Pancreas (tissue), 10 donors: ENCODE results near the gene MUS81. TPM values are rescaled to one million over a fixed set of nuclear protein-coding genes. Genes with fewer than 3 reads are reported as not detected.

ENCODE experiments used
- ATAC-seq, 4 donors: fragments of 200-7000 bp; cut with Tn5 transposase; one replicate each; pipeline versions ENCODE4 v1.8.0 to v1.9.1; 2020; ENCODE audit warnings: mild to moderate bottlenecking in 4 of 4, moderate library complexity in 4 of 4
- DNase-seq, 6 donors: peaks; one replicate each; pipeline ENCODE4 v3.0.0-alpha.2; 2020
- FAIRE-seq: peaks from 2 replicates; lab custom pipeline; 2012; peaks lifted over from hg19 to GRCh38; lab: Jason Lieb, UNC
- H3K27ac ChIP-seq, 4 donors: fragments of 200-600 bp; sonication (generic); 1 replicate in 3 of 4; 2 replicates in 1 of 4; pipeline versions ENCODE4 v1.5.0 to v1.8.0; 2020
- H3K27me3 ChIP-seq, 4 donors: fragments of 200-600 bp; one replicate each; pipeline ENCODE4 v1.8.0; 2021
- H3K36me3 ChIP-seq, 3 donors: fragments of 200-600 bp; sonication (generic) in 1 of 3; one replicate each; pipeline versions ENCODE4 v1.5.0 to v1.8.0; 2020 to 2021
- H3K4me1 ChIP-seq, 3 donors: fragments of 200-600 bp; one replicate each; pipeline ENCODE4 v1.8.0; 2021
- H3K4me3 ChIP-seq, 4 donors: fragments of 200-600 bp; sonication (generic) in 2 of 4; one replicate each; pipeline versions ENCODE4 v1.5.0 to v1.8.0; 2020 to 2021
- H3K9me3 ChIP-seq, 4 donors: fragments of 200-600 bp; one replicate each; pipeline ENCODE4 v1.8.0; 2021
- CTCF ChIP-seq, 4 donors: fragments of 200-600 bp; sonication (generic) in 3 of 4; IDR thresholded peaks; one replicate each; pipeline versions ENCODE4 v1.5.0 to v1.8.0; 2021; ENCODE audit warnings: antibody characterized with exemption in 4 of 4
- WGBS, 2 donors: extraction: QIAGEN DNeasy Blood & Tissue Kit; methylation state at CpG; one replicate each; pipeline ENCODE4 v1.1.7; 2013; 5-methylcytosine and 5-hydroxymethylcytosine counted together
- intact Hi-C, 3 donors: fragments of 100-400 bp; cut with DNase I; formaldehyde crosslinking; loops; one replicate each; pipeline versions ENCODE4 v1.11.1 to v1.14.2; 2022
- polyA plus RNA-seq, 2 donors: library from polyadenylated mRNA; stranded (reverse); fragments of 200-250 nt; gene quantifications; one replicate each; pipeline ENCODE4 v1.2.3, GENCODE V29; 2013
- total RNA-seq, 6 donors: library from RNA; stranded (reverse); fragmentation: NEBNext Ultra II Directional in 4 of 6; extraction: Animal tissue kit (Norgen Biotek cat#: 25700) in 4 of 6; gene quantifications; one replicate each; pipeline versions ENCODE4 v1.2.1 to v1.2.4, GENCODE V29; 2021 to 2023
- donor health status: healthy with polysubstance abuse.
- donor health status: DM: no; HTN: no; CAD: no; lungs with moderate emphysema.
- donor health status: DM: no; HTN: no; CAD: no.
- donor health status: control.
- donor health status: control.
- donor health status: Bipolar disorder and iron deficiency.
- donor health status: DM: yes; HTN: yes; CAD: no.
- donor health status: DM: no; HTN: no; CAD: no.
- donor health status: DM: no; HTN: no; CAD: no.
- donor health status: DM: yes; HTN: yes; CAD: no.

The MUS81 gene
- total and polyA plus RNA-seq, 8 donors = 12.7 to 62.6 (median 22.5) TPM

GRCh38 chr11:65915821-65916251, 55.6 kb downstream of the MUS81 start:
- FAIRE-seq (no peak), DNase-seq (peak in 5 of 6 donors; percentile 46 to 78 (median 61)), ATAC-seq (peak in 2 of 4 donors; percentile 3 to 9)
- 47 to 57% methylated on average over 13 of the region's 13 CpGs for WGBS, 2 donors
- H3K4me3 ChIP-seq = no peak overlapping the region
- no peaks in the 10 kb centered on the region for H3K36me3 ChIP-seq
- H3K4me1 ChIP-seq = peaks cover 0 to 25% (median 12%) of the 10 kb centered on the region in 3 donors
- intact Hi-C loops = no loop called here
- peak overlapping the region in 2 of 4 donors; percentile 23 to 37 for H3K27ac ChIP-seq
- no peaks in the 10 kb centered on the region for H3K9me3 ChIP-seq
- TF ChIP-seq CTCF (IDR thresholded peaks at IDR 0.05) = no peak
- no peaks in the 10 kb centered on the region for H3K27me3 ChIP-seq

Other genes starting within 250 kb of the MUS81 start
- gene MAP3K11, start 246.2 kb upstream of the MUS81 start, total RNA-seq = 10 to 100 TPM; 23.2 to 40.6 (median 26.7) TPM
- 10 to 100 TPM; 75.5 to 84.7 TPM for gene MAP3K11, start 246.2 kb upstream of the MUS81 start, polyA plus RNA-seq
- 10 to 100 TPM; 13.5 to 21.5 (median 17.3) TPM for gene PCNX3, start 244.7 kb upstream of the MUS81 start, total RNA-seq
- 10 to 100 TPM; 21.7 to 26.3 TPM for gene PCNX3, start 244.7 kb upstream of the MUS81 start, polyA plus RNA-seq
- gene SIPA1, start 222.3 kb upstream of the MUS81 start, total RNA-seq = 10 to 100 TPM; 11.2 to 38.2 (median 21.2) TPM
- gene SIPA1, start 222.3 kb upstream of the MUS81 start, polyA plus RNA-seq = 10 to 100 TPM; 42.3 to 52.2 TPM
- 10 to 100 TPM; 29.8 to 42.2 (median 34.6) TPM for gene RELA, start 197.5 kb upstream of the MUS81 start, total RNA-seq
- 10 to 100 TPM; 37.3 to 46.6 TPM for gene RELA, start 197.5 kb upstream of the MUS81 start, polyA plus RNA-seq
- 10 to 100 TPM; 26.5 to 39.8 (median 35.0) TPM for gene KAT5, start 148.2 kb upstream of the MUS81 start, total RNA-seq
- gene KAT5, start 148.2 kb upstream of the MUS81 start, polyA plus RNA-seq = 10 to 100 TPM; 79.6 to 99.6 TPM
- 10 to 100 TPM; 16.1 to 29.3 (median 20.4) TPM for gene RNASEH2C, start 139.6 kb upstream of the MUS81 start, total RNA-seq
- 10 to 100 TPM; 37.1 to 49.3 TPM for gene RNASEH2C, start 139.6 kb upstream of the MUS81 start, polyA plus RNA-seq
- gene AP5B1, start 79.5 kb upstream of the MUS81 start, total RNA-seq = 10 to 100 TPM; 10.2 to 12.7 (median 11.5) TPM
- gene AP5B1, start 79.5 kb upstream of the MUS81 start, polyA plus RNA-seq = 10 to 100 TPM in 1 of 2 donors, 1 to 10 TPM in 1; 4.2 to 10.4 TPM
- gene OVOL1, start 73.4 kb upstream of the MUS81 start, total RNA-seq = 1 to 10 TPM; 1.1 to 5.6 (median 1.8) TPM
- gene OVOL1, start 73.4 kb upstream of the MUS81 start, polyA plus RNA-seq = 1 to 10 TPM; 1.9 TPM
- gene SNX32, start 26.5 kb upstream of the MUS81 start, total RNA-seq = under 1 TPM in 4 of 6 donors, not detected in 2; 0.12 to 0.75 (median 0.43) TPM
- gene SNX32, start 26.5 kb upstream of the MUS81 start, polyA plus RNA-seq = under 1 TPM; 0.23 to 0.30 TPM
- gene CFL1, start 2.3 kb upstream of the MUS81 start, total RNA-seq = 100 to 1,000 TPM in 4 of 6 donors, 10 to 100 TPM in 2; 87.8 to 311 (median 148) TPM
- gene CFL1, start 2.3 kb upstream of the MUS81 start, polyA plus RNA-seq = 100 to 1,000 TPM; 164 to 231 TPM
- gene EFEMP2, start 12.4 kb downstream of the MUS81 start, total RNA-seq = 10 to 100 TPM; 11.3 to 40.6 (median 14.9) TPM
- 10 to 100 TPM; 38.3 to 51.0 TPM for gene EFEMP2, start 12.4 kb downstream of the MUS81 start, polyA plus RNA-seq
- under 1 TPM in 5 of 6 donors, not detected in 1; 0.14 to 0.72 (median 0.46) TPM for gene CTSW, start 19.4 kb downstream of the MUS81 start, total RNA-seq
- under 1 TPM; 0.31 to 0.65 TPM for gene CTSW, start 19.4 kb downstream of the MUS81 start, polyA plus RNA-seq
- gene FIBP, start 28.0 kb downstream of the MUS81 start, total RNA-seq = 10 to 100 TPM; 18.0 to 28.5 (median 22.7) TPM
- 10 to 100 TPM; 35.0 to 56.2 TPM for gene FIBP, start 28.0 kb downstream of the MUS81 start, polyA plus RNA-seq
- 10 to 100 TPM in 3 of 6 donors, 1 to 10 TPM in 3; 7.7 to 18.9 (median 10.1) TPM for gene CCDC85B, start 30.2 kb downstream of the MUS81 start, total RNA-seq
- gene CCDC85B, start 30.2 kb downstream of the MUS81 start, polyA plus RNA-seq = 10 to 100 TPM; 13.8 to 22.4 TPM
- gene FOSL1, start 40.0 kb downstream of the MUS81 start, total RNA-seq = 1 to 10 TPM in 1 of 6 donors, under 1 TPM in 5; 0.19 to 1.2 (median 0.45) TPM
- gene FOSL1, start 40.0 kb downstream of the MUS81 start, polyA plus RNA-seq = 1 to 10 TPM; 2.2 to 4.3 TPM
- 10 to 100 TPM; 10.2 to 19.4 (median 13.4) TPM for gene C11orf68, start 58.6 kb downstream of the MUS81 start, total RNA-seq
- gene C11orf68, start 58.6 kb downstream of the MUS81 start, polyA plus RNA-seq = 10 to 100 TPM; 14.3 to 20.8 TPM
- 10 to 100 TPM; 20.4 to 31.7 (median 25.1) TPM for gene DRAP1, start 59.0 kb downstream of the MUS81 start, total RNA-seq
- gene DRAP1, start 59.0 kb downstream of the MUS81 start, polyA plus RNA-seq = 10 to 100 TPM; 58.5 to 58.8 TPM
- under 1 TPM in 1 of 6 donors, not detected in 5; 0.19 TPM for gene TSGA10IP, start 85.0 kb downstream of the MUS81 start, total RNA-seq
- gene TSGA10IP, start 85.0 kb downstream of the MUS81 start, polyA plus RNA-seq = not detected
- 10 to 100 TPM; 19.2 to 28.2 (median 22.0) TPM for gene SART1, start 101.3 kb downstream of the MUS81 start, total RNA-seq
- gene SART1, start 101.3 kb downstream of the MUS81 start, polyA plus RNA-seq = 10 to 100 TPM; 73.9 to 98.5 TPM
- gene EIF1AD, start 141.7 kb downstream of the MUS81 start, total RNA-seq = 10 to 100 TPM in 5 of 6 donors, 1 to 10 TPM in 1; 9.5 to 16.0 (median 12.2) TPM
- gene EIF1AD, start 141.7 kb downstream of the MUS81 start, polyA plus RNA-seq = 10 to 100 TPM; 11.6 to 14.0 TPM
- gene BANF1, start 142.1 kb downstream of the MUS81 start, total RNA-seq = 10 to 100 TPM; 47.5 to 99.0 (median 77.4) TPM
- 100 to 1,000 TPM; 107 to 146 TPM for gene BANF1, start 142.1 kb downstream of the MUS81 start, polyA plus RNA-seq
- under 1 TPM in 3 of 6 donors, not detected in 3; 0.22 to 0.94 (median 0.64) TPM for gene CST6, start 151.6 kb downstream of the MUS81 start, total RNA-seq
- gene CST6, start 151.6 kb downstream of the MUS81 start, polyA plus RNA-seq = under 1 TPM in 1 of 2 donors, not detected in 1; 0.80 TPM
- under 1 TPM in 2 of 6 donors, not detected in 4; 0.06 to 0.41 TPM for gene CATSPER1, start 166.0 kb downstream of the MUS81 start, total RNA-seq
- gene CATSPER1, start 166.0 kb downstream of the MUS81 start, polyA plus RNA-seq = under 1 TPM; 0.27 to 0.38 TPM
- under 1 TPM in 5 of 6 donors, not detected in 1; 0.20 to 0.83 (median 0.43) TPM for gene GAL3ST3, start 188.7 kb downstream of the MUS81 start, total RNA-seq
- gene GAL3ST3, start 188.7 kb downstream of the MUS81 start, polyA plus RNA-seq = 1 to 10 TPM in 1 of 2 donors, under 1 TPM in 1; 0.27 to 1.8 TPM
- gene SF3B2, start 191.9 kb downstream of the MUS81 start, total RNA-seq = 100 to 1,000 TPM in 1 of 6 donors, 10 to 100 TPM in 5; 64.4 to 118 (median 83.3) TPM
- gene SF3B2, start 191.9 kb downstream of the MUS81 start, polyA plus RNA-seq = 10 to 100 TPM; 75.8 to 99.0 TPM
- 10 to 100 TPM; 19.6 to 61.0 (median 28.8) TPM for gene PACS1, start 209.8 kb downstream of the MUS81 start, total RNA-seq
- 10 to 100 TPM; 16.9 to 27.1 TPM for gene PACS1, start 209.8 kb downstream of the MUS81 start, polyA plus RNA-seq